ENCODE measurements around the gene GRIK5.

Gene GRIK5, protein sequence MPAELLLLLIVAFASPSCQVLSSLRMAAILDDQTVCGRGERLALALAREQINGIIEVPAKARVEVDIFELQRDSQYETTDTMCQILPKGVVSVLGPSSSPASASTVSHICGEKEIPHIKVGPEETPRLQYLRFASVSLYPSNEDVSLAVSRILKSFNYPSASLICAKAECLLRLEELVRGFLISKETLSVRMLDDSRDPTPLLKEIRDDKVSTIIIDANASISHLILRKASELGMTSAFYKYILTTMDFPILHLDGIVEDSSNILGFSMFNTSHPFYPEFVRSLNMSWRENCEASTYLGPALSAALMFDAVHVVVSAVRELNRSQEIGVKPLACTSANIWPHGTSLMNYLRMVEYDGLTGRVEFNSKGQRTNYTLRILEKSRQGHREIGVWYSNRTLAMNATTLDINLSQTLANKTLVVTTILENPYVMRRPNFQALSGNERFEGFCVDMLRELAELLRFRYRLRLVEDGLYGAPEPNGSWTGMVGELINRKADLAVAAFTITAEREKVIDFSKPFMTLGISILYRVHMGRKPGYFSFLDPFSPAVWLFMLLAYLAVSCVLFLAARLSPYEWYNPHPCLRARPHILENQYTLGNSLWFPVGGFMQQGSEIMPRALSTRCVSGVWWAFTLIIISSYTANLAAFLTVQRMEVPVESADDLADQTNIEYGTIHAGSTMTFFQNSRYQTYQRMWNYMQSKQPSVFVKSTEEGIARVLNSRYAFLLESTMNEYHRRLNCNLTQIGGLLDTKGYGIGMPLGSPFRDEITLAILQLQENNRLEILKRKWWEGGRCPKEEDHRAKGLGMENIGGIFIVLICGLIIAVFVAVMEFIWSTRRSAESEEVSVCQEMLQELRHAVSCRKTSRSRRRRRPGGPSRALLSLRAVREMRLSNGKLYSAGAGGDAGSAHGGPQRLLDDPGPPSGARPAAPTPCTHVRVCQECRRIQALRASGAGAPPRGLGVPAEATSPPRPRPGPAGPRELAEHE

DNA sequence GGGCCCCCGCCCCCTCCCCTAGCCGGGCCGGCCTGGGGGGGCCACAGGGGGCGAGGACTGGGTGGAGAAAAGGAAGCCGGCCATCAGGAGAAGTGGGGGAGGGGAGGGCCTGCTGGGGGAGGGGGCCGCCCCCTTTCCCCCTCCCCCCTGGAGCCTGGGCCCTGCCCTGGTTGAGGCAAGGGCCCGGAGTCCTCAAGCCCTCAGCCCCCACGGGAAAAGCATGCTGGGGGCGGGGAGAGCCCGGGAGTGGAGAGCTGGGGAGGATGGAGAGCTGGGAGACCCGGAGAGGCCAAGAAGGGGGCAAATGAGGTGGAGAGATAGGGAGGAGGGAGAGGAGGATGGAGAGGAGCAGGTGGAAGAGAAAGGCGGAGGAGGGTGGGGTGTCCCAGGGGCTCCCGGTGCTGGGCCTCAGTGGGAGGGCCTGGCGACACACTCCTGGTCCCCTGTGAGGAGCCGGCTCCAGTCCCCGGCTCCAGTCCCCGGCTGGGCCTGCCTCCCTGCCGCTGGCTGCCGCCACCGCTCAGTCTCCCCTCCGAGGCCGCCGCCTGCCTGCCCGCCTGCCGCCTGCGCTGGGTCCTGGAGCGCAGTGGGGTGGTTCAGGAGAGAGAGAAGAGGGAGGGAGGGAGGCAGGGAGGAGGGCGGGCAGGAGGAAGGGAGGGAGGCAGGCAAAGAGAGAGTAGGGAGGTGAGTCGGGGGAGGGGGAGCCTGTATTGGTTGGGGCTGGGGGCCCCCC, at the start of gene GRIK5:
Gene GRIK5, minus strand, starts transcription at position 588 of the 733 bp plus-strand sequence. CDS start 4,436 bp downstream, outside the sequence.
- Histone ChIP-seq H3K4me1 (ENCODE audit: insufficient read depth, low read length) (peaks cover 22% of the 10 kb centered on the region), H3K27ac (ENCODE audit: low read depth, low read length) (peak within 1 kb of the TSS; percentile 79), H3K9ac (ENCODE audit: low read length) (peak within 1 kb of the TSS; percentile 49), H3K27me3 (ENCODE audit: control insufficient read depth in 1 of 2, insufficient read depth in 2 of 2, low read length in 2 of 2) (peaks cover 0 to 4% of the 10 kb centered on the region in 2 donors), H3K9me3 (ENCODE audit: low read length) (no peaks in the 10 kb centered on the region), H3K4me3 (ENCODE audit: low read depth in 1 of 2, low read length in 2 of 2) (peak within 1 kb of the TSS; percentile 61 to 66), H3K36me3 (ENCODE audit: insufficient read depth, low read length) (peaks cover 5% of the 10 kb centered on the region)

DNA sequence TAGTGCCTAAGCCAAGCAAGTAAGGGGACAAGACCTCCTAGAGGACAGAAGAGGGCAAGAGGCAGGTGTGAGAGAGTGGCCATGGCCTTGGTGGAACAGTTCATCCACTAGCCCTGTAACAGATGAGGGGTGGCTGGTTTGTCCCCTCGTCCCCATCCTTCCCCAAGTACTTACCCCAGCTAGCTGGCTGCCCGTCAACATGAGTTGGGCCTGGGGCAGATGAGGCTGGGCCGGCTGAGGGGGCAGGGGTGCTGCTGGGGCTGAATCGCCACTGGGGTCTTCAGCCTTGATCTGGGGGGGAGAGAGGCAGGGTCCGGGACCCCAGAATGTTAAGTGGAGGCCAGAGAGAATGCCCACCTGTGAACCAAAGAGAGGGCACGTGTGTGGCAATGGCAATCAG, 47.1 kb upstream of the GRIK5 start:
- Histone ChIP-seq H3K27ac (ENCODE audit: low read depth, low read length) (no peak overlapping the region), H3K36me3 (ENCODE audit: insufficient read depth, low read length) (no peaks in the 10 kb centered on the region), H3K4me3 (ENCODE audit: low read depth in 1 of 2, low read length in 2 of 2) (no peak overlapping the region), H3K9ac (ENCODE audit: low read length) (no peak overlapping the region), H3K27me3 (ENCODE audit: control insufficient read depth in 1 of 2, insufficient read depth in 2 of 2, low read length in 2 of 2) (no peaks in the 10 kb centered on the region), H3K4me1 (ENCODE audit: insufficient read depth, low read length) (no peaks in the 10 kb centered on the region), H3K9me3 (ENCODE audit: low read length) (no peaks in the 10 kb centered on the region)

DNA sequence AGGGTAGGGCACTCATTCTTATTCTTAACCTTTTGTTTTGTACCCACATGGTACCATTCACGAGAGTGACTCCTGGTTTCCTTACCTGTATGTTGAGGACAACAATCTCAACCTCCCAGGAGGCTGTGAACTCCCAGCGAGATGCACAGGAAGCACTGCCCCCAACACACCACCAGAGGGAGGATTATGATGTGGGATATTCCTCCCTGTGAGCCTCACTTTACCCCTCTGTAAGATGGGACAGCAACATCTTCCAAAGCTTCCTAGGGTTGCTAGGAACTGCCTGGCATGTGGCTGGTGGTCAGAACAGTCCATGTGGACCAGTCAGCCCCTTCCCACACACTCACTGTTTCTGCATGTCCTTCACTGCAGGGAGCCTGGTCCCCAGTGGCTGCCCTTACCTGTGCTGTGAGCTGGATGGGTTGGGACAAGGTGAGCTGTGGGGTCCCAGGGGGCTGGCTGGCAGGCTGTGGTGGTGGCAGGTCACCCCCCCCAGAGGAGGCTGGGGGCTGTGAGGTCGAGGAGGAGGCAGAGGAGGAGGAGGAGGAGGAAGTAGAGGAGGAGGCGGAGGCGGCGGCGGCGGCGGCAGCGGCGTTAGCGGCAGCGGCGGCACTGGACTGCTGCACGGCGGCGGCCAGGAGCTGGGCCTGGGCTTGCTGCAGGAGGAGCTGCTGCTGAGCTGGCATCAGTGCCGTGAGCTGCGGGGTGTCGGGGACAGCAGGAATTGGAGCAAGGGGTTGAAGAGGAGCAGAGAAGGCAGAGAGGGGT, 46.5 kb upstream of the GRIK5 start:
- Histone ChIP-seq H3K4me1 (ENCODE audit: insufficient read depth, low read length) (no peaks in the 10 kb centered on the region), H3K36me3 (ENCODE audit: insufficient read depth, low read length) (no peaks in the 10 kb centered on the region), H3K4me3 (ENCODE audit: low read depth in 1 of 2, low read length in 2 of 2) (no peak overlapping the region), H3K27ac (ENCODE audit: low read depth, low read length) (no peak overlapping the region), H3K9me3 (ENCODE audit: low read length) (no peaks in the 10 kb centered on the region), H3K27me3 (ENCODE audit: control insufficient read depth in 1 of 2, insufficient read depth in 2 of 2, low read length in 2 of 2) (no peaks in the 10 kb centered on the region), H3K9ac (ENCODE audit: low read length) (no peak overlapping the region)

DNA sequence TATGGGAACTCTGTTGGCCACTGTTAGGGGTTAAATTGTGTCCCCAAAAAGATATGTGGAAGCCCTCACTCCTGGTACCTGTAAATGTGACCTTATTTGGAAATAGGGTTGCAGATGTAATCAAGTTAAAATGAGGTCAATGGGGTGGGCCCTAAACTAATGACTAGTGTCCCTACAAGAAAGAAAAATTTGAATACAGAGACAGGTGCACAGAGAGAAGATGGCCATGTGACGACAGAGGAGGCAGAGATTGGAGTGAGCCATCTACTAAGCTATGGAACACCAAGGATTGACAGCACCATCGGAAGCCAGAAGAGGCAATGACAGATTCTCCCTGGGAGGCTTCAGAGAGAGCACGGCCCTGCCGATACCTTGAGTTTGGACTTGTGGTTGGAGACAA, 45.7 kb upstream of the GRIK5 start:
- no peaks in the 10 kb centered on the region for H3K9me3 ChIP-seq (ENCODE audit: low read length)
- H3K27me3 ChIP-seq (ENCODE audit: control insufficient read depth in 1 of 2, insufficient read depth in 2 of 2, low read length in 2 of 2), result no peaks in the 10 kb centered on the region
- no peaks in the 10 kb centered on the region for H3K36me3 ChIP-seq (ENCODE audit: insufficient read depth, low read length)
- H3K4me3 ChIP-seq (ENCODE audit: low read depth in 1 of 2, low read length in 2 of 2), result no peak overlapping the region
- H3K27ac ChIP-seq (ENCODE audit: low read depth, low read length), result no peak overlapping the region
- H3K4me1 ChIP-seq (ENCODE audit: insufficient read depth, low read length), result no peaks in the 10 kb centered on the region
- no peak overlapping the region for H3K9ac ChIP-seq (ENCODE audit: low read length)

DNA sequence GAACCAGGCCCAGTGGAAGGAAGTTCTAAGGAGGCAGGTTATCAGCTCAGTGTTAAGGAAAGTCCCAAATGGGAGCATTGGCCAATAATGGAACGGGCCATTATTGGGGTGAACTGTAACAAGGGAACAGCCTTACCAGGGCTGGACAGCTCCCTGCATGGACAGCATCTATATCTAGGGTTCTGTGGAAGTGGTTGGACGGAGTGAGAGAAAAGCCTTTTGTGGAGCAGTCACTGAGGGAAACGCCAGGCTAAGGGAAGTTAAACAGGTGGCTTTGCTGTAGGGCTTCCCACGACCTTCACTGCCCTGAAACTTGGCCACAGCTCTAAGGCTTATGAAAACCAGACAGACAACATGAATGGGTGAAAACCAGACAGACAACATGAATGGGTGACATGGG, 45.2 kb upstream of the GRIK5 start:
- no peaks in the 10 kb centered on the region for H3K36me3 ChIP-seq (ENCODE audit: insufficient read depth, low read length)
- H3K9ac ChIP-seq (ENCODE audit: low read length), result no peak overlapping the region
- H3K27ac ChIP-seq (ENCODE audit: low read depth, low read length), result no peak overlapping the region
- no peaks in the 10 kb centered on the region for H3K9me3 ChIP-seq (ENCODE audit: low read length)
- H3K4me1 ChIP-seq (ENCODE audit: insufficient read depth, low read length), result no peaks in the 10 kb centered on the region
- H3K27me3 ChIP-seq (ENCODE audit: control insufficient read depth in 1 of 2, insufficient read depth in 2 of 2, low read length in 2 of 2), result no peaks in the 10 kb centered on the region
- no peak overlapping the region for H3K4me3 ChIP-seq (ENCODE audit: low read depth in 1 of 2, low read length in 2 of 2)

DNA sequence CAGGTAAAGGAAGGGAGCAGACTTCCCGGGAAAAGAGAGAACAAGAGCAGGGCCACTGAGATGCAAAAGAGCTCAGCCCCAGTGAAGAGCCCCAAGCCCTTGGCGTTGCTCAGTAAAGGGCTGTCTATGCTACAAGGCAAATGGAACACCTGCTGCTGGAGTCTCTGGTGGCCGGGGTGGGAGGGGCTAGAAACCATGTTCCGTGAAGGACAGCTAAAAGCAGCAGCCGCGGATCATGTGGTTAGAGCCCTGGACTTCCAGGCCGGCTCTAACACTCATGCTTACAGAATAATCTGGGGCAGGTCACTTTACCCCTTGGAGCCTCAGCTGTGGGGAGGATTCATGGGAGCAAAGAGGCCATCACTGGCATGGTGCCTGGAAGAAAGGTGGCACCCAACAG, 44.4 kb upstream of the GRIK5 start:
- Histone ChIP-seq H3K9me3 (ENCODE audit: low read length) (no peaks in the 10 kb centered on the region), H3K4me3 (ENCODE audit: low read depth in 1 of 2, low read length in 2 of 2) (no peak overlapping the region), H3K27me3 (ENCODE audit: control insufficient read depth in 1 of 2, insufficient read depth in 2 of 2, low read length in 2 of 2) (no peaks in the 10 kb centered on the region), H3K36me3 (ENCODE audit: insufficient read depth, low read length) (no peaks in the 10 kb centered on the region), H3K4me1 (ENCODE audit: insufficient read depth, low read length) (no peaks in the 10 kb centered on the region), H3K9ac (ENCODE audit: low read length) (no peak overlapping the region), H3K27ac (ENCODE audit: low read depth, low read length) (no peak overlapping the region)

DNA sequence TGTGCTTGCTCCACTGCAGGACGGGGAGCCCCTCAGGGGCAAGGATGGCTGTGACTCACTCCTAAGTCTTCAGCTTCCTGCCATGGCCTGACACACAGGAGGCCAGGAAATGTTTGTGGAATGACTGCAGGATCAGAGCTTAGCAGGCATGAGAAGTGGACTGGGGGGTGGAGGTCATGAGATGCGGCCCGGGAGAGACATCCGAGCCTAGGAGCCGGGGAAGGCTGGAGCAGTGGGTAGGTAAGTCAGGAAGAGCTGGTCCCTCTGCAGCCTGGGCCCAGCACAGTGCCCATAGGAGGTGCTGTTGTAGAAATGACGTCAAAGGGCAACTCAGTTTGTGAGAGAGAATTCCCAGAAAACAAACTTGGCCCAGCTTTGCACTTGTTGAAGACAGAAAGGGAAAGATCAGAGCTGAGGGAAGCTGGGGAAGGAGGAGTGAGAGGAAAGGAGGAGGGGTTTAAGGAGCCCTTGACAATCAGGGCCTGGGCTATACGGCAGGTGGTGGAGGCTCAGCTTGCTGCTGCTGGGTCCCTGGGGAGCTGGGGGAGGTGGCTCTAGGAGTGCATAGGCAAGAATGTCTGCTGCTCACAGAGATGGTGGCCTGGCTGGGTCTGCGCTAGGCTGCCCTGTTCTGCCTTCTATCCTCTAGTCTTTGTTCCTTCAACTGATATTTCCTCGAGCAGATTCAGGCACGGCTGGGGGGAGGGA, 43.8 kb upstream of the GRIK5 start:
- Histone ChIP-seq H3K4me1 (ENCODE audit: insufficient read depth, low read length) (no peaks in the 10 kb centered on the region), H3K9me3 (ENCODE audit: low read length) (no peaks in the 10 kb centered on the region), H3K36me3 (ENCODE audit: insufficient read depth, low read length) (no peaks in the 10 kb centered on the region), H3K27me3 (ENCODE audit: control insufficient read depth in 1 of 2, insufficient read depth in 2 of 2, low read length in 2 of 2) (peaks cover 0 to 4% of the 10 kb centered on the region in 2 donors), H3K4me3 (ENCODE audit: low read depth in 1 of 2, low read length in 2 of 2) (no peak overlapping the region), H3K27ac (ENCODE audit: low read depth, low read length) (no peak overlapping the region), H3K9ac (ENCODE audit: low read length) (no peak overlapping the region)

DNA sequence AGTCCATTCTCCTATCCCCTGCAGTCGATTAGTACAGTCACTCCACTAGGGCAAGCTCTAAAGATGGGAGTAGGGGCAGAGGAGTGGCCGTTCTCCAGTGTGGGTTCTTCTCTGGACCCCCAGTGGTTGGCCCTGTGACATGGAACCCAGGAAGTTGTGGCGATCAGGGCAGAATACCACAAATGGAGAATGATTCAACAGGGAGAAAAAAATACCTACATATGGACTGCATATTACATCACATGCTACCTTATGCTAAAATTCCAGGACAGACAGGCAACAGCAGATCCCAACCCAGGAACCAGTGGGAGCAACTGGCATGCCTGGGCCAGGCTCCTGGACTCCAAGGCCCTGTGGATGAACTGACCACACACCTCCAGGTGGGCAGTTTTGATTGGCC, 41.8 kb upstream of the GRIK5 start:
- no peak overlapping the region for H3K4me3 ChIP-seq (ENCODE audit: low read depth in 1 of 2, low read length in 2 of 2)
- no peak overlapping the region for H3K27ac ChIP-seq (ENCODE audit: low read depth, low read length)
- no peaks in the 10 kb centered on the region for H3K4me1 ChIP-seq (ENCODE audit: insufficient read depth, low read length)
- H3K9me3 ChIP-seq (ENCODE audit: low read length), result no peaks in the 10 kb centered on the region
- H3K27me3 ChIP-seq (ENCODE audit: control insufficient read depth in 1 of 2, insufficient read depth in 2 of 2, low read length in 2 of 2), result peaks cover 0 to 14% of the 10 kb centered on the region in 2 donors
- H3K9ac ChIP-seq (ENCODE audit: low read length), result no peak overlapping the region
- no peaks in the 10 kb centered on the region for H3K36me3 ChIP-seq (ENCODE audit: insufficient read depth, low read length)

DNA sequence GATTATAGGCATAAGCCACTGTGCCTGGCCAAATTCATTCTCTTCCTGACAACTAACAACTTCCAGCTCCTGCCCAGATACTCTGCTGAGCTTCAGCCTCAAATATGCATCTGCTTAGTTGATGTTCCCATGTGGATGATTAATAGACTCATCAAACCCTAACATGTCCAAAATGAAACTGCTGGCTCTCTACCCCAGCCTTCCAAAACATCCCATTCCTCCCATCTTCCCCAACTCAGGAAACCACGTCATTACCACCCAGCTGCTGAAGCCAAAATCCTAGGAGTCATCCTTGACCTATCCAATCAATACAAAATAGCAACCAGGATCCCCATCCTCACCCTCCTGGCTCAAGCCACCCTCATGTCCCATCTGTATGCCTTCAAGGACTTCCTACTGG, 41.4 kb upstream of the GRIK5 start:
- Histone ChIP-seq H3K9ac (ENCODE audit: low read length) (no peak overlapping the region), H3K27me3 (ENCODE audit: control insufficient read depth in 1 of 2, insufficient read depth in 2 of 2, low read length in 2 of 2) (peaks cover 0 to 15% of the 10 kb centered on the region in 2 donors), H3K36me3 (ENCODE audit: insufficient read depth, low read length) (no peaks in the 10 kb centered on the region), H3K4me1 (ENCODE audit: insufficient read depth, low read length) (no peaks in the 10 kb centered on the region), H3K4me3 (ENCODE audit: low read depth in 1 of 2, low read length in 2 of 2) (no peak overlapping the region), H3K27ac (ENCODE audit: low read depth, low read length) (no peak overlapping the region), H3K9me3 (ENCODE audit: low read length) (no peaks in the 10 kb centered on the region)

DNA sequence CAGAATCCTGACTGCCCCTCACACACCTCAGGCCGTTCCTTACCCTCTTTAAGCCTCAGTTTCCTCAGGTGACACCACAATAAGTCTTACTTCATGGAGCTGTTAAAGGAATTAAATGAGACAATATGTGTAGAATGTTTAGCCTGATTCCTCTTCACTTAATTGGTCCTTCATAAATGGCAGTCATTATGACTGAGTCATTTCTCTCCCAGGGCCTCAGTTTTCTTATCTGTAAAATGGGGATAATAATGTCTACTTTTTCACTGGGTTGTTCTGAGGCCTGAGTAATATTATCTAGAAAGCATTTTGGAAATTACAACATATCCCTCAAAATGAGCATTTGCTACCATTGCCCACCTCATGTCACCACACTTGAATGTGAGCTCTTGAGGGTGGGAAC, 40.7 kb upstream of the GRIK5 start:
- Histone ChIP-seq H3K9ac (ENCODE audit: low read length) (no peak overlapping the region), H3K4me1 (ENCODE audit: insufficient read depth, low read length) (no peaks in the 10 kb centered on the region), H3K4me3 (ENCODE audit: low read depth in 1 of 2, low read length in 2 of 2) (no peak overlapping the region), H3K9me3 (ENCODE audit: low read length) (no peaks in the 10 kb centered on the region), H3K27ac (ENCODE audit: low read depth, low read length) (no peak overlapping the region), H3K27me3 (ENCODE audit: control insufficient read depth in 1 of 2, insufficient read depth in 2 of 2, low read length in 2 of 2) (peaks cover 0 to 19% of the 10 kb centered on the region in 2 donors), H3K36me3 (ENCODE audit: insufficient read depth, low read length) (no peaks in the 10 kb centered on the region)
